ENCODE results near the gene TMCO4. TPM values are rescaled to one million over a fixed set of nuclear protein-coding genes. Genes with fewer than 3 reads are reported as not detected.

Gene TMCO4
- total and polyA plus RNA-seq, 2 of the 8 experiments (the other 6 are each of a cell fraction or from before 2014, with no cell fraction given), result 3.0 to 3.1 TPM

- Histone ChIP-seq H2AFZ (ENCODE audit: low read length) (no peak overlapping the region), H3K79me1 (ENCODE audit: low read depth, low read length) (no peaks in the 10 kb centered on the region), H2BK120ac (replicated peaks; ENCODE audit: low read depth, low read length) (no peak overlapping the region), H4K8ac (ENCODE audit: extremely low read depth, insufficient read depth, low read length) (no peak overlapping the region), H2BK5ac (ENCODE audit: low read depth, low read length) (no peak overlapping the region), H3K27ac (ENCODE audit: low read depth, low read length) (no peak overlapping the region), H4K20me1 (replicated peaks in 1 of 2; ENCODE audit: control insufficient read depth in 1 of 2, insufficient read depth in 2 of 2, low read length in 2 of 2) (peaks cover 0 to 3% of the 10 kb centered on the region in 2 experiments), H3K18ac (ENCODE audit: extremely low read depth, low read length) (no peak overlapping the region), H3K4me3 (ENCODE audit: extremely low read depth in 1 of 4, insufficient read depth in 2 of 4, low read depth in 3 of 4, low read length in 4 of 4) (no peak overlapping the region), H2BK20ac (ENCODE audit: low read length) (no peak overlapping the region), H2BK12ac (ENCODE audit: low read depth, low read length) (no peak overlapping the region), H3K27me3 (replicated peaks in 1 of 4; ENCODE audit: control insufficient read depth in 3 of 4, extremely low read depth in 1 of 4, insufficient read depth in 3 of 4, low read length in 3 of 4) (no peaks in the 10 kb centered on the region; a peak in 2 of 7 replicates), H3K14ac (ENCODE audit: insufficient read length) (no peak overlapping the region), H4K91ac (replicated peaks; ENCODE audit: insufficient read length, low read length) (no peak overlapping the region), H3K36me3 (ENCODE audit: control insufficient read depth in 2 of 4, insufficient read depth in 4 of 4, low read length in 3 of 4) (no peaks in the 10 kb centered on the region), H4K5ac (ENCODE audit: insufficient read length, low read depth, low read length) (no peak overlapping the region), H2BK15ac (ENCODE audit: low read length) (no peak overlapping the region), H3K79me2 (ENCODE audit: control insufficient read depth in 1 of 2, insufficient read depth in 2 of 2, low read length in 2 of 2) (no peaks in the 10 kb centered on the region), H3K9me3 (ENCODE audit: insufficient read depth in 2 of 2, low read depth in 1 of 2, low read length in 1 of 2) (no peaks in the 10 kb centered on the region), H3K9ac (replicated peaks in 1 of 4; ENCODE audit: extremely low read depth in 1 of 4, low read depth in 3 of 4, low read length in 3 of 4) (no peak overlapping the region), H3K4me2 (ENCODE audit: insufficient read depth in 1 of 2, low read depth in 2 of 2, low read length in 2 of 2) (no peak overlapping the region), H3K23me2 (ENCODE audit: low read depth, low read length) (no peaks in the 10 kb centered on the region; the same call in 1 of the 2 replicates), H3K4me1 (replicated peaks in 1 of 4; ENCODE audit: control insufficient read depth in 3 of 4, insufficient read depth in 4 of 4, low read length in 3 of 4) (peaks cover 0 to 11% (median 3%) of the 10 kb centered on the region in 4 experiments; a peak in 2 of 7 replicates), H3K56ac (replicated peaks; ENCODE audit: insufficient read length, low read depth, low read length) (no peak overlapping the region), H3K23ac (ENCODE audit: insufficient read length) (no peak overlapping the region), H3K4ac (replicated peaks; ENCODE audit: insufficient read length, low read depth, low read length) (no peak overlapping the region), H2AK5ac (ENCODE audit: low read depth, low read length) (no peak overlapping the region)
- CTCF ChIA-PET (ENCODE audit: partially characterized antibody), result interaction anchor here (0.8 to 5.2 kb wide), 3 partner anchors 11 to 25 kb away, joined by 3 to 46 read pairs (median 26); no protein-coding TSS in a partner anchor
- DNase-seq (ENCODE audit: low read depth in 1 of 2, low spot score in 2 of 2), result no peak
- no peak for TF ChIP-seq ATF3 (IDR thresholded peaks at IDR 0.05; ENCODE audit: insufficient read depth, low read depth, low read length)
- no peak for TF ChIP-seq GABPA (IDR thresholded peaks at IDR 0.05; ENCODE audit: borderline replicate concordance, insufficient read depth, low read length)
- TF ChIP-seq ZNF274 (IDR thresholded peaks at IDR 0.05; ENCODE audit: borderline replicate concordance, extremely low read depth, low read length), result no peak
- no peak for TF ChIP-seq USF2 (IDR thresholded peaks at IDR 0.05; ENCODE audit: low read length)
- TF ChIP-seq TEAD4 (IDR thresholded peaks at IDR 0.05; ENCODE audit: low read depth, low read length), result no peak
- TF ChIP-seq POLR2A (IDR thresholded peaks at IDR 0.05; ENCODE audit: control extremely low read depth in 1 of 2, low read depth in 2 of 2, low read length in 2 of 2), result no peak
- no peak for TF ChIP-seq SP4 (IDR thresholded peaks at IDR 0.05; ENCODE audit: low read length)
- no peak for TF ChIP-seq SIN3A (conservative IDR thresholded peaks at IDR 0.05 in 1 of 2, IDR thresholded peaks at IDR 0.05 in 1 of 2; ENCODE audit: low read depth in 1 of 2, low read length in 2 of 2)
- 94% methylated on average over 33 of the region's 34 CpGs; no CpG with 5 or more reads in 1 of the 2 experiments for WGBS, 2 experiments (ENCODE audit: extremely low coverage in 1 of 2, insufficient coverage in 1 of 2, insufficient read length in 1 of 2, insufficient replicate concordance in 2 of 2, low coverage in 1 of 2, low lambda C conversion rate in 2 of 2, missing lambda C conversion rate in 1 of 2)
- POLR2A ChIA-PET (ENCODE audit: partially characterized antibody), result interaction anchor here (1.4 kb wide), 1 partner anchor 10 kb away, joined by 4 read pairs; no protein-coding TSS in a partner anchor
- FAIRE-seq, result no peak
These were observed 120.7 kb downstream of the TMCO4 start for GRCh38 chr1:19678931-19679453.

Measured in H1 (cell line).